GM19438 (cell line): ENCODE data around the gene SERPINA1.

Experiments
- ATAC-seq: cut with Tn5 transposase; IDR thresholded peaks from one replicate; pipeline ENCODE4 v1.9.1; 2021; ENCODE audit warnings: low read depth; ENCODE audit not compliant: unreplicated experiment

The SERPINA1 gene

GRCh38 chr14:94329857-94330256 lies 58.5 kb downstream of the SERPINA1 start:
- ATAC-seq: no peak

- ATAC-seq: no peak
These were observed 60.2 kb downstream of the SERPINA1 start for GRCh38 chr14:94328196-94328595.
